ENCODE data around the gene SLC6A6.

The SLC6A6 gene
- total RNA-seq: 78.1 to 302 (median 88.8) reads per million in 9 experiments

DNA sequence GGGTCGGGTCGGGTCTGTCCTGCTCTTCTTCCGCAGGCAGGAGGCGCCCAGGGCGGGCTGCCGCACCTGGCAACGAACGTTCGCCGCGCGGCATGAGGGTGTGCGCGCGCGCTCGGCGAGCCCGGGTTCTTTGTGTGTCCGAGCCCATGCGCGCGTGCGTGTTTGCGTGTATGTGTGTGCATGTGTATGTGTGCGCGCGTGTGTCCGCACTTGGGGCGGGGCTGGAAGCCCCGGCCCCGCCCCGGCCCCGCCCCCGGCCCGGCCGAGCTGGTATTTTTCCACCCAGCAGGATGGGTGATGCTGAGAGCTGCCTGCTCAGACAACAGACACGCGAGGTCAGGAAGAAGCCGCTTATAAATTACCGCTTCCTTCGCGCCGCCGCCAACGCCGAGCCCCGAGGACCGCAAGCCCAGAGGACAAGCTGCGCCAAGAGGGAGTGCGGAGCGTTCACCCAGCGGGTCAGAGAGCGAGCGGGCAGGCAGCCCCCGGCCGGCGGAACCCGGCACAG is at the start of gene SLC6A6:
SLC6A6 (plus strand) TSS at position 303 of the 508 bp plus-strand sequence. CDS start 41,029 bp downstream, outside the sequence.
- H3K4me1 Mint-ChIP-seq (ENCODE audit: low read depth in 2 of 2): peaks cover 43 to 47% of the 10 kb centered on the region in 2 donors
- H3K27me3 Mint-ChIP-seq: no peaks in the 10 kb centered on the region
- ATAC-seq (replicated peaks) (peak; percentile 76), DNase-seq (peak; percentile 85 to 89 (median 87))
- peak within 1 kb of the TSS; percentile 94 to 96 for H3K27ac Mint-ChIP-seq
- H3K36me3 Mint-ChIP-seq (ENCODE audit: insufficient read depth): peaks cover 37% of the 10 kb centered on the region
- peak within 1 kb of the TSS; percentile 95 to 96 for H3K4me3 Mint-ChIP-seq
- no peaks in the 10 kb centered on the region for H3K9me3 Mint-ChIP-seq

- DNase-seq (no peak), ATAC-seq (replicated peaks) (no peak)
- Mint-ChIP-seq H3K4me1 (ENCODE audit: low read depth in 2 of 2) (no peaks in the 10 kb centered on the region), H3K9me3 (no peaks in the 10 kb centered on the region), H3K4me3 (no peak overlapping the region), H3K36me3 (ENCODE audit: insufficient read depth) (no peaks in the 10 kb centered on the region), H3K27ac (no peak overlapping the region), H3K27me3 (peaks cover 9 to 14% of the 10 kb centered on the region in 2 donors)
These were observed 48.9 kb upstream of the SLC6A6 start for GRCh38 chr3:14353502-14353901.

DNA sequence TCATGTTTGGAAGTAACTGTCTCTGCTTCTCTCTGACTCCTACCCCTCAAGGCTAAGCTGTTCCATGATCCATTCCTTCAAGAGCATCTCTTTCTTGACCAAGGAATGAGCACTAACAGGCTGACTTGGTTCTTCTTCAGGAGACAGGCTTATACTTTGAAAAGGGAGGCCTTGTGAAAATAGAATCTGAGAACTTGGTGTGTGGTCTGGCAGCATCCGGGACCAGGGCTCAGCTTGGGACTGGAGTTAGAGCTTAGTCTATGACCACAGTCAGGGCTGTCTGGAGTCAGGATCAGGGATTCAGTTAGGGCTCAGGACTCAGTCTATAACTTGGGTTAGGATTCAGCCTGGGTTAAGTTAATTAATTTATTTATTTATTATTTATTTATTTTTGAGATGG is 44.9 kb upstream of the SLC6A6 start:
- no peaks in the 10 kb centered on the region for H3K9me3 Mint-ChIP-seq
- H3K36me3 Mint-ChIP-seq (ENCODE audit: insufficient read depth): no peaks in the 10 kb centered on the region
- DNase-seq: no peak
- peaks cover 22 to 28% of the 10 kb centered on the region in 2 donors for H3K27me3 Mint-ChIP-seq
- ATAC-seq (replicated peaks): no peak
- no peak overlapping the region for H3K4me3 Mint-ChIP-seq
- peaks cover 0 to 6% of the 10 kb centered on the region in 2 donors for H3K4me1 Mint-ChIP-seq (ENCODE audit: low read depth in 2 of 2)
- H3K27ac Mint-ChIP-seq: no peak overlapping the region

- Mint-ChIP-seq H3K9me3 (no peaks in the 10 kb centered on the region), H3K4me1 (ENCODE audit: low read depth in 2 of 2) (peaks cover 0 to 6% of the 10 kb centered on the region in 2 donors), H3K27ac (no peak overlapping the region), H3K4me3 (no peak overlapping the region), H3K36me3 (ENCODE audit: insufficient read depth) (no peaks in the 10 kb centered on the region), H3K27me3 (peaks cover 22 to 28% of the 10 kb centered on the region in 2 donors)
- no peak for DNase-seq
- ATAC-seq (replicated peaks): no peak
These were observed 43.8 kb upstream of the SLC6A6 start for GRCh38 chr3:14358426-14359211.

DNA sequence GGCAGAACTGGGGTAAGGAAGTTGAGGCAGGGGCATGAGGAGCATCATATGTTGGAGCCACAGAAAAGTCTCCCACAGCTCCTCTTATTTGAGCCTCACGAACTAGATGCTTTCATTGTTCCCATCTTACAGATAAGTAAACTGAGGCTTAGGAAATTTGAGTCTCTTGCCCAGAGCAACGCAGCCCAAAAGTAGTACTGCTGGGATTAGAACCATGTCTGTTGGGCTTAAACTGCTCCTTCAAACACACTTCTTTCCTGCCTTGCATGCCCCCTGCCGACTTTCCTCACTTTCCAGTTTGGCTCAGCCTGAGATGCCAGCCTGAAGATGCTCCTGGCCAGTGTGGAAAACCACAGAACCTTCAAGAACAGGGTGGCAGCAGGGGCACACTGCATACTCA is 43.1 kb upstream of the SLC6A6 start:
- H3K36me3 Mint-ChIP-seq (ENCODE audit: insufficient read depth): no peaks in the 10 kb centered on the region
- ATAC-seq (replicated peaks): no peak
- H3K27ac Mint-ChIP-seq: peak overlapping the region in 1 of 2 donors; percentile 41
- peaks cover 22 to 34% of the 10 kb centered on the region in 2 donors for H3K27me3 Mint-ChIP-seq
- H3K4me3 Mint-ChIP-seq: no peak overlapping the region
- DNase-seq: no peak
- peaks cover 0 to 6% of the 10 kb centered on the region in 2 donors for H3K4me1 Mint-ChIP-seq (ENCODE audit: low read depth in 2 of 2)
- no peaks in the 10 kb centered on the region for H3K9me3 Mint-ChIP-seq

GRCh38 chr3:14360123-14360881 is 42.1 kb upstream of the SLC6A6 start:
- Mint-ChIP-seq H3K4me3 (no peak overlapping the region), H3K9me3 (no peaks in the 10 kb centered on the region), H3K27me3 (peaks cover 28 to 44% of the 10 kb centered on the region in 2 donors), H3K4me1 (ENCODE audit: low read depth in 2 of 2) (peaks cover 0 to 6% of the 10 kb centered on the region in 2 donors), H3K27ac (no peak overlapping the region), H3K36me3 (ENCODE audit: insufficient read depth) (no peaks in the 10 kb centered on the region)
- no peak for ATAC-seq (replicated peaks)
- no peak for DNase-seq

GRCh38 chr3:14361068-14361677 is 41.2 kb upstream of the SLC6A6 start:
- no peak overlapping the region for H3K27ac Mint-ChIP-seq

GRCh38 chr3:14362890-14363289 is 39.5 kb upstream of the SLC6A6 start:
- DNase-seq (no peak), ATAC-seq (replicated peaks) (no peak)
- Mint-ChIP-seq H3K36me3 (ENCODE audit: insufficient read depth) (no peaks in the 10 kb centered on the region), H3K4me3 (no peak overlapping the region), H3K9me3 (no peaks in the 10 kb centered on the region), H3K4me1 (ENCODE audit: low read depth in 2 of 2) (peaks cover 0 to 6% of the 10 kb centered on the region in 2 donors), H3K27me3 (peaks cover 35 to 68% of the 10 kb centered on the region in 2 donors), H3K27ac (no peak overlapping the region)

More at GRCh38 chr3:14361068-14361677, 41.2 kb upstream of the SLC6A6 start:
- Mint-ChIP-seq H3K4me1 (ENCODE audit: low read depth in 2 of 2) (peaks cover 0 to 6% of the 10 kb centered on the region in 2 donors), H3K36me3 (ENCODE audit: insufficient read depth) (no peaks in the 10 kb centered on the region), H3K27me3 (peaks cover 28 to 52% of the 10 kb centered on the region in 2 donors), H3K4me3 (no peak overlapping the region), H3K9me3 (no peaks in the 10 kb centered on the region)
- ATAC-seq (replicated peaks) (no peak), DNase-seq (no peak)

DNA sequence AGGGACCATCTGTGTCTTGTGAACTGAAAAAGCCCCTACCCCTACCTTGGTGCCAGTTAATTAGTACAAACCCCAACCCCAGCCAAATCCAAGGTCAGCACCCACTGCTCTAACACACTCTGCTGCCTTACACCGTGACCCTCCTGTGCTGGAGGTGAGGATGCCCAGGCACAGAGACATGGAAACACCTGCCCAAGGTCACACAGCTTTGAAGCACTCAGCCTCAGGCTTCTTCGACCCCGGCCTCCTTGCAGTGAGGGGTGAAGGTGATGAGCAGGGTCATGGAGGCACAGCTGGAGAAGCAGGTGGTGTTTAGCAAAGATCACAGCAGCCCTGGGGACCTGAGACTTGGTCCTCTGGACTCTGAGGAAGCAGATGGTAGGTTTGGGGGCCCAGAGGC is 39.0 kb upstream of the SLC6A6 start:
- no peak for DNase-seq
- H3K4me3 Mint-ChIP-seq: no peak overlapping the region
- no peak for ATAC-seq (replicated peaks)
- peaks cover 0 to 6% of the 10 kb centered on the region in 2 donors for H3K4me1 Mint-ChIP-seq (ENCODE audit: low read depth in 2 of 2)
- H3K36me3 Mint-ChIP-seq (ENCODE audit: insufficient read depth): no peaks in the 10 kb centered on the region
- no peaks in the 10 kb centered on the region for H3K9me3 Mint-ChIP-seq
- peaks cover 35 to 66% of the 10 kb centered on the region in 2 donors for H3K27me3 Mint-ChIP-seq
- no peak overlapping the region for H3K27ac Mint-ChIP-seq

- Mint-ChIP-seq H3K27me3 (peaks cover 31 to 60% of the 10 kb centered on the region in 2 donors), H3K4me3 (no peak overlapping the region), H3K9me3 (no peaks in the 10 kb centered on the region), H3K4me1 (ENCODE audit: low read depth in 2 of 2) (peaks cover 0 to 6% of the 10 kb centered on the region in 2 donors), H3K27ac (no peak overlapping the region), H3K36me3 (ENCODE audit: insufficient read depth) (no peaks in the 10 kb centered on the region)
- DNase-seq (no peak), ATAC-seq (replicated peaks) (no peak)
These were observed 38.4 kb upstream of the SLC6A6 start for GRCh38 chr3:14363991-14364390.

DNA sequence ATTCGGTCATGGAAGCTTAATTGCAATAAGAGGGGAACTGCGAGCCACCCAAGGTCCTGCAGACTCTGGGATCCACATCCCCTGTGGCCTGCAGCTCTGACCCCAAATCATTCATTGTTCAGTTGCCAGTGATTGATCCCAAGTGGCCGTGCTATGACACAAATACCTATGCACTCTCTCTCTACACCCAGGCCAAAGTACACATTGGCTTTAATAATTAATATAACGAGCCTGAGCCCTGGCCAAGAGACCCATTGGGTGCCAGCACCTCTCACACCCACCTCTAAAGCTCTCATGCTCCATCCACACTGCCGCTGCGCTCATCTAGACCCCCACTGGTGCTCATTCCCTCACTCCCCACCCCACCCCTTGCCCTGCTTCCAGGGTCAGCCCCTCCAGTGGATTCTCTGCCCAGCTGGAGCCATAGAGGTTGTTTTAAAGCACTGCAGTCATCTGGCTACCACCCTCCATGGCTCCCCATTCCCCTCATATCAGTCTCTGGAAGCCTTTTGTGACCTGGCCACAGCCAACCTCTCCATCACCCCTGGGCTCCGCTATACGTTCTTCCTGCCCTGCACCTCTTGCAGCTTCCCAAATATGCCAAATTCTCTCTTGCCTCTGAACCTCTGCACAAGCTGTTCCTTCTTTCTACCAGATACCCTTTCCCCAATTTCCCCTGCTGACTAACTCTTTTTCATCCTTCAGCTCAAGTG is 37.7 kb upstream of the SLC6A6 start:
- Mint-ChIP-seq H3K27ac (no peak overlapping the region), H3K4me3 (no peak overlapping the region), H3K4me1 (ENCODE audit: low read depth in 2 of 2) (peaks cover 0 to 6% of the 10 kb centered on the region in 2 donors), H3K36me3 (ENCODE audit: insufficient read depth) (no peaks in the 10 kb centered on the region), H3K27me3 (peaks cover 24 to 52% of the 10 kb centered on the region in 2 donors), H3K9me3 (no peaks in the 10 kb centered on the region)
- ATAC-seq (replicated peaks) (no peak), DNase-seq (no peak)

GRCh38 chr3:14366248-14366647 is 36.2 kb upstream of the SLC6A6 start:
- Mint-ChIP-seq H3K27ac (peak overlapping the region in 1 of 2 donors; percentile 78), H3K9me3 (no peaks in the 10 kb centered on the region), H3K27me3 (peaks cover 15 to 40% of the 10 kb centered on the region in 2 donors), H3K4me1 (ENCODE audit: low read depth in 2 of 2) (no peaks in the 10 kb centered on the region), H3K4me3 (no peak overlapping the region), H3K36me3 (ENCODE audit: insufficient read depth) (no peaks in the 10 kb centered on the region)
- DNase-seq (no peak), ATAC-seq (replicated peaks) (no peak)
